ENCODE data around the gene SLC9A9.

Gene SLC9A9

GRCh38 chr3:143382816-143383215, 465.5 kb downstream of the SLC9A9 start:
- DNase-seq = no peak

- no peak for DNase-seq
Measured at GRCh38 chr3:143380449-143380848, 467.8 kb downstream of the SLC9A9 start.

- no peak for DNase-seq
Measured at GRCh38 chr3:143375698-143376097, 472.6 kb downstream of the SLC9A9 start.

- no peak for DNase-seq
Measured at GRCh38 chr3:143367171-143367570, 481.1 kb downstream of the SLC9A9 start.

GRCh38 chr3:143366672-143367071, 481.6 kb downstream of the SLC9A9 start:
- no peak for DNase-seq

GRCh38 chr3:143363949-143364348, 484.3 kb downstream of the SLC9A9 start:
- no peak for DNase-seq

- no peak for DNase-seq
Measured at GRCh38 chr3:143363276-143363675, 485.0 kb downstream of the SLC9A9 start.

GRCh38 chr3:143362115-143362991, 485.9 kb downstream of the SLC9A9 start:
- no peak for DNase-seq

GRCh38 chr3:143361589-143361988, 486.7 kb downstream of the SLC9A9 start:
- no peak for DNase-seq

- no peak for DNase-seq
Measured at GRCh38 chr3:143360244-143360643, 488.0 kb downstream of the SLC9A9 start.

- DNase-seq = peak; percentile 45
Measured at GRCh38 chr3:143358793-143359491, 489.3 kb downstream of the SLC9A9 start.

- DNase-seq = peak; percentile 8
Measured at GRCh38 chr3:143358155-143358792, 490.0 kb downstream of the SLC9A9 start.

- DNase-seq = no peak
Measured at GRCh38 chr3:143357700-143358099, 490.6 kb downstream of the SLC9A9 start.

GRCh38 chr3:143356839-143357238, 491.4 kb downstream of the SLC9A9 start:
- DNase-seq = no peak

- no peak for DNase-seq
Measured at GRCh38 chr3:143354342-143354741, 493.9 kb downstream of the SLC9A9 start.

- DNase-seq = no peak
Measured at GRCh38 chr3:143352850-143353550, 495.3 kb downstream of the SLC9A9 start.

GRCh38 chr3:143351895-143352608, 496.2 kb downstream of the SLC9A9 start:
- no peak for DNase-seq

GRCh38 chr3:143351354-143351753, 496.9 kb downstream of the SLC9A9 start:
- DNase-seq = no peak

GRCh38 chr3:143349455-143349854, 498.8 kb downstream of the SLC9A9 start:
- DNase-seq = no peak

GRCh38 chr3:143348486-143349327, 499.6 kb downstream of the SLC9A9 start:
- DNase-seq = no peak

- DNase-seq = no peak
Measured at GRCh38 chr3:143344516-143345165, 503.6 kb downstream of the SLC9A9 start.
